ENCODE results near the gene SH2B3.

GRCh38 chr12:111448266-111448830 lies 42.6 kb downstream of the SH2B3 start:
- TF ChIP-seq CTCF (IDR thresholded peaks at IDR 0.05) (no peak), EZH2 (IDR thresholded peaks at IDR 0.05; ENCODE audit: borderline replicate concordance, insufficient read depth, low read depth, low read length, poor library complexity, severe bottlenecking) (no peak)
